ENCODE measurements around the gene CCDC192. TPM values are rescaled to one million over a fixed set of nuclear protein-coding genes. Genes with fewer than 3 reads are reported as not detected.

CCDC192 gene
- total and polyA plus RNA-seq, 10 of the 15 experiments (the other 5 are each of a cell fraction or from before 2014, with no cell fraction given) = 0.20 to 0.79 (median 0.32) TPM; not detected in 4

DNA sequence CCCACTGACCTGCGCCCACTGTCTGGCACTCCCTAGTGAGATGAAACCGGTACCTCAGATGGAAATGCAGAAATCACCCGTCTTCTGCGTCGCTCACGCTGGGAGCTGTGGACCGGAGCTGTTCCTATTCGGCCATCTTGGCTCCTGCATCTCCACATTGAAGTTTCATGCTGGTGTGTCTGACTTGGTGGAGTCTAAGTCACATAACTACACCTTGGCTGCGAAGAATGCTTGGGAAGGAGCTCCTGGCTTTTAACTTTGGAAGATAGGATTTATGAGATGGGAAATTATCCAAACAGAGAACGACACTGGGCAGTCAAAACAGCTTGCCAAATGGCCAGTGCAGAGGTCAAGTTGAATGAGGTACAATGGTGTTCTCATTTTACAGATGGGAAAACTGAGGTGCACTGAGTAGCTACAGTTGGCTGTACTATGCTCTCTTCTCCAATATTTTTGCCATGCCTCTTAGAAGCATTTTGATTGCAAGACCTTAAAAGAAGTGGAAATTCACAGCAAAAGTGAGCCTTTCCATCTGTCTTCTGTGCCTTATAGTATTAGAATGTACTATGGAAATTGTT lies 36.7 kb downstream of the CCDC192 start:
- H3K9me3 ChIP-seq (replicated peaks; ENCODE audit: control insufficient read depth, insufficient read depth, low read length) = no peaks in the 10 kb centered on the region
- WGBS (ENCODE audit: insufficient coverage, insufficient replicate concordance, low lambda C conversion rate, missing lambda C conversion rate) = 57% methylated on average over 9 of the region's 10 CpGs
- H3K4me2 ChIP-seq (ENCODE audit: control insufficient read depth, insufficient read depth) = no peak overlapping the region
- no peak overlapping the region for H3K4me3 ChIP-seq
- no TSS peak for BruUV-seq (replicated peaks)
- DNase-seq (ENCODE audit: low read depth, low spot score) (no peak), FAIRE-seq (no peak), ATAC-seq (no peak)
- CTCF ChIA-PET = no interaction called here
- H3K4me1 ChIP-seq (ENCODE audit: control insufficient read depth, insufficient read depth, low read length) = no peaks in the 10 kb centered on the region
- H3K79me2 ChIP-seq (ENCODE audit: control insufficient read depth, insufficient read depth, low read length) = no peaks in the 10 kb centered on the region
- H2AFZ ChIP-seq (ENCODE audit: control insufficient read depth, low read depth, low read length) = no peak overlapping the region
- RAD21 ChIA-PET (ENCODE audit: unreplicated experiment) = no interaction called here
- TF ChIP-seq ZNF24 (IDR thresholded peaks at IDR 0.05) (no peak), SMAD1 (IDR thresholded peaks at IDR 0.05; ENCODE audit: low read depth, partially characterized antibody) (no peak)
- H4K20me1 ChIP-seq (ENCODE audit: control insufficient read depth, insufficient read depth) = no peaks in the 10 kb centered on the region
- in situ Hi-C loops (cut with MboI) (no loop called here), intact Hi-C loops (cut with micrococcal nuclease; ENCODE audit: unreplicated experiment) (no loop called here)
- POLR2A ChIA-PET = no interaction called here
- H3K27me3 ChIP-seq (replicated peaks in 1 of 2; ENCODE audit: control insufficient read depth in 2 of 2, insufficient read depth in 2 of 2, low read length in 1 of 2) = no peaks in the 10 kb centered on the region; a peak in 1 of 4 replicates
- no peaks in the 10 kb centered on the region for H3K36me3 ChIP-seq (ENCODE audit: control insufficient read depth in 2 of 2, insufficient read depth in 2 of 2, low read length in 1 of 2)
- SMC1A ChIA-PET (ENCODE audit: uncharacterized antibody, unreplicated experiment) = no interaction called here
- no peak overlapping the region for H3K27ac ChIP-seq (ENCODE audit: control insufficient read depth, insufficient read depth)
- H3K9ac ChIP-seq (ENCODE audit: control insufficient read depth, insufficient read depth, low read length) = no peak overlapping the region

DNA sequence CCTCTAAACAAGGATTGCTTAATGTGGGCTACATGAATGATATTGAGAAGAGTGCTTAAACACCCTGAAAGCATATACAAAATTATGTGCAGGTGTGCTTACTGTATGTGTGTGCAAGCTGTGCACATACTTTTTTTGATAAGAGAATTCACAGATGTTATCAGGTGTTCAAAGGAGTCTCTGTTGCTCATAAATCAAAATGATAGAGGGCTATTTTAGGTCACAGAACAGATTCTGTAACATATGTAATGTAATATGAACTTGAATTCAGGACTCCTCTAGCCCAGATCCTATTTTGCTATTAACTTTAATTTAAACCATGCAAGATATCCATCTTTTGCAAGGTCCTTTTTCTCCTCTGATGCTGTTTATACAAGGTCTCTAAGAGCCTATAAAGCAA lies 38.2 kb downstream of the CCDC192 start:
- Histone ChIP-seq H3K4me2 (ENCODE audit: control insufficient read depth, insufficient read depth) (no peak overlapping the region), H3K79me2 (ENCODE audit: control insufficient read depth, insufficient read depth, low read length) (no peaks in the 10 kb centered on the region), H4K20me1 (ENCODE audit: control insufficient read depth, insufficient read depth) (no peaks in the 10 kb centered on the region), H3K9ac (ENCODE audit: control insufficient read depth, insufficient read depth, low read length) (no peak overlapping the region), H3K4me3 (no peak overlapping the region), H2AFZ (ENCODE audit: control insufficient read depth, low read depth, low read length) (no peak overlapping the region), H3K27me3 (replicated peaks in 1 of 2; ENCODE audit: control insufficient read depth in 2 of 2, insufficient read depth in 2 of 2, low read length in 1 of 2) (no peaks in the 10 kb centered on the region; a peak in 1 of 4 replicates), H3K27ac (ENCODE audit: control insufficient read depth, insufficient read depth) (no peak overlapping the region), H3K4me1 (ENCODE audit: control insufficient read depth, insufficient read depth, low read length) (no peaks in the 10 kb centered on the region), H3K36me3 (ENCODE audit: control insufficient read depth in 2 of 2, insufficient read depth in 2 of 2, low read length in 1 of 2) (no peaks in the 10 kb centered on the region), H3K9me3 (replicated peaks; ENCODE audit: control insufficient read depth, insufficient read depth, low read length) (no peaks in the 10 kb centered on the region)
- intact Hi-C loops (cut with micrococcal nuclease; ENCODE audit: unreplicated experiment) = no loop called here
- RAD21 ChIA-PET (ENCODE audit: unreplicated experiment) = no interaction called here
- no TSS peak for BruUV-seq (replicated peaks)
- CTCF ChIA-PET = interaction anchor here (0.5 kb wide), 1 partner anchor 13 kb away, joined by 3 read pairs; no protein-coding TSS in a partner anchor
- POLR2A ChIA-PET = no interaction called here
- SMC1A ChIA-PET (ENCODE audit: uncharacterized antibody, unreplicated experiment) = no interaction called here
- no peak for DNase-seq (ENCODE audit: low read depth, low spot score)
- no peak for ATAC-seq
- in situ Hi-C loops (cut with MboI) = no loop called here
- no peak for FAIRE-seq
- TF ChIP-seq, protein P1, sequence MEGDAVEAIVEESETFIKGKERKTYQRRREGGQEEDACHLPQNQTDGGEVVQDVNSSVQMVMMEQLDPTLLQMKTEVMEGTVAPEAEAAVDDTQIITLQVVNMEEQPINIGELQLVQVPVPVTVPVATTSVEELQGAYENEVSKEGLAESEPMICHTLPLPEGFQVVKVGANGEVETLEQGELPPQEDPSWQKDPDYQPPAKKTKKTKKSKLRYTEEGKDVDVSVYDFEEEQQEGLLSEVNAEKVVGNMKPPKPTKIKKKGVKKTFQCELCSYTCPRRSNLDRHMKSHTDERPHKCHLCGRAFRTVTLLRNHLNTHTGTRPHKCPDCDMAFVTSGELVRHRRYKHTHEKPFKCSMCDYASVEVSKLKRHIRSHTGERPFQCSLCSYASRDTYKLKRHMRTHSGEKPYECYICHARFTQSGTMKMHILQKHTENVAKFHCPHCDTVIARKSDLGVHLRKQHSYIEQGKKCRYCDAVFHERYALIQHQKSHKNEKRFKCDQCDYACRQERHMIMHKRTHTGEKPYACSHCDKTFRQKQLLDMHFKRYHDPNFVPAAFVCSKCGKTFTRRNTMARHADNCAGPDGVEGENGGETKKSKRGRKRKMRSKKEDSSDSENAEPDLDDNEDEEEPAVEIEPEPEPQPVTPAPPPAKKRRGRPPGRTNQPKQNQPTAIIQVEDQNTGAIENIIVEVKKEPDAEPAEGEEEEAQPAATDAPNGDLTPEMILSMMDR (IDR thresholded peaks at IDR 0.05 in 2 of 3, conservative IDR thresholded peaks at IDR 0.05 in 1 of 3; ENCODE audit: control insufficient read depth in 2 of 3, extremely low read depth in 1 of 3, insufficient read depth in 1 of 3, low read depth in 3 of 3, low read length in 3 of 3) = no peak
- no peak for TF ChIP-seq ASH2L (IDR thresholded peaks at IDR 0.05; ENCODE audit: borderline replicate concordance, low read depth)
- no peak for TF ChIP-seq POLR2AphosphoS5 (IDR thresholded peaks at IDR 0.05; ENCODE audit: low read length)
- TF ChIP-seq ESRRA (IDR thresholded peaks at IDR 0.05; ENCODE audit: low read length) = no peak
- TF ChIP-seq, protein P2, sequence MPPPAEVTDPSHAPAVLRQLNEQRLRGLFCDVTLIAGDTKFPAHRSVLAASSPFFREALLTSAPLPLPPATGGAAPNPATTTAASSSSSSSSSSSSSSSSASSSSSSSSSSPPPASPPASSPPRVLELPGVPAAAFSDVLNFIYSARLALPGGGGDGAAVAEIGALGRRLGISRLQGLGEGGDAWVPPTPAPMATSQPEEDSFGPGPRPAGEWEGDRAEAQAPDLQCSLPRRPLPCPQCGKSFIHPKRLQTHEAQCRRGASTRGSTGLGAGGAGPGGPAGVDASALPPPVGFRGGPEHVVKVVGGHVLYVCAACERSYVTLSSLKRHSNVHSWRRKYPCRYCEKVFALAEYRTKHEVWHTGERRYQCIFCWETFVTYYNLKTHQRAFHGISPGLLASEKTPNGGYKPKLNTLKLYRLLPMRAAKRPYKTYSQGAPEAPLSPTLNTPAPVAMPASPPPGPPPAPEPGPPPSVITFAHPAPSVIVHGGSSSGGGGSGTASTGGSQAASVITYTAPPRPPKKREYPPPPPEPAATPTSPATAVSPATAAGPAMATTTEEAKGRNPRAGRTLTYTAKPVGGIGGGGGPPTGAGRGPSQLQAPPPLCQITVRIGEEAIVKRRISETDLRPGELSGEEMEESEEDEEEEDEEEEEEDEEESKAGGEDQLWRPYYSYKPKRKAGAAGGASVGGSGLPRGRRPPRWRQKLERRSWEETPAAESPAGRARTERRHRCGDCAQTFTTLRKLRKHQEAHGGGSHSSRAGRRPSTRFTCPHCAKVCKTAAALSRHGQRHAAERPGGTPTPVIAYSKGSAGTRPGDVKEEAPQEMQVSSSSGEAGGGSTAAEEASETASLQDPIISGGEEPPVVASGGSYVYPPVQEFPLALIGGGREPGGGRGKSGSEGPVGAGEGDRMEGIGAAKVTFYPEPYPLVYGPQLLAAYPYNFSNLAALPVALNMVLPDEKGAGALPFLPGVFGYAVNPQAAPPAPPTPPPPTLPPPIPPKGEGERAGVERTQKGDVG (CRISPR knock-in tag; IDR thresholded peaks at IDR 0.05) = no peak
- no peak for TF ChIP-seq SUZ12 (IDR thresholded peaks at IDR 0.05; ENCODE audit: unreplicated experiment)
- no peak for TF ChIP-seq NR2F1 (conservative IDR thresholded peaks at IDR 0.05)
- no peak for TF ChIP-seq RB1 (IDR thresholded peaks at IDR 0.05; ENCODE audit: borderline replicate concordance)
- no peak for TF ChIP-seq WRNIP1 (IDR thresholded peaks at IDR 0.05; ENCODE audit: borderline replicate concordance, low read depth, low read length)
- no peak for TF ChIP-seq MYC (IDR thresholded peaks at IDR 0.05; ENCODE audit: insufficient read depth, insufficient read length, insufficient replicate concordance, low read length, severe bottlenecking)
- no peak for TF ChIP-seq SMAD1 (IDR thresholded peaks at IDR 0.05; ENCODE audit: low read depth, partially characterized antibody)

All from GM12878 (cell line).